Dedifferentiated amniotic fluid mesenchymal stem cell (primary cell): ENCODE measurements around the gene TFCP2.
"Not testable (repeated sequence)": the region's sequence is repeated elsewhere in the genome, so short reads cannot be mapped to it uniquely, and the experiment has no call there.

Experiments
- DNase-seq: peaks from one replicate; pipeline ENCODE4 v3.0.0-alpha.2; 2016; ENCODE audit errors: extremely low spot score

Gene TFCP2

GRCh38 chr12:51172515-51173431 lies at the start of gene TFCP2:
Gene TFCP2 (minus strand): TSS chr12:51173135. CDS start chr12:51172422, 713 bp downstream.
- DNase-seq = peak; percentile 95

- DNase-seq = no peak
Measured at GRCh38 chr12:51222461-51222860, 49.5 kb upstream of the TFCP2 start.

- DNase-seq = not testable (repeated sequence)
Measured at GRCh38 chr12:51219857-51220256, 46.9 kb upstream of the TFCP2 start.

GRCh38 chr12:51219322-51219721 lies 46.4 kb upstream of the TFCP2 start:
- DNase-seq = no peak

- no peak for DNase-seq
Measured at GRCh38 chr12:51218607-51219161, 45.7 kb upstream of the TFCP2 start.

GRCh38 chr12:51217968-51218606 lies 45.2 kb upstream of the TFCP2 start, which contains the start of gene POU6F1:
Gene POU6F1 (minus strand): TSS chr12:51218062. CDS start chr12:51206836, 11,226 bp downstream.
- peak; percentile 81 for DNase-seq

- no peak for DNase-seq
Measured at GRCh38 chr12:51217133-51217967, 44.4 kb upstream of the TFCP2 start.

GRCh38 chr12:51216642-51217041 lies 43.7 kb upstream of the TFCP2 start:
- no peak for DNase-seq

- DNase-seq = no peak
Measured at GRCh38 chr12:51214895-51215294, 42.0 kb upstream of the TFCP2 start.

- no peak for DNase-seq
Measured at GRCh38 chr12:51210690-51211395, 37.9 kb upstream of the TFCP2 start.

- DNase-seq = no peak
Measured at GRCh38 chr12:51209259-51209658, 36.3 kb upstream of the TFCP2 start.

GRCh38 chr12:51208016-51208660 lies 35.2 kb upstream of the TFCP2 start:
- no peak for DNase-seq

GRCh38 chr12:51205350-51205749 lies 32.4 kb upstream of the TFCP2 start:
- DNase-seq = no peak

GRCh38 chr12:51202718-51203117 lies 29.8 kb upstream of the TFCP2 start:
- no peak for DNase-seq

- DNase-seq = no peak
Measured at GRCh38 chr12:51200806-51201205, 27.9 kb upstream of the TFCP2 start.

GRCh38 chr12:51200156-51200555 lies 27.2 kb upstream of the TFCP2 start:
- DNase-seq = no peak

- DNase-seq = no peak
Measured at GRCh38 chr12:51199366-51199945, 26.5 kb upstream of the TFCP2 start.

GRCh38 chr12:51198568-51199365 lies 25.8 kb upstream of the TFCP2 start:
- DNase-seq = no peak
